Femur (tissue), 1 donor: Measurements from ENCODE around the gene RFX1.
"Not testable (repeated sequence)": the region's sequence is repeated elsewhere in the genome, so short reads cannot be mapped to it uniquely, and the experiment has no call there.

Source experiments
- DNase-seq: peaks from one replicate; pipeline ENCODE4 v3.0.0-alpha.2; 2017

The RFX1 gene

GRCh38 chr19:13932911-13933393 is 73.2 kb downstream of the RFX1 start:
- DNase-seq = no peak

DNA sequence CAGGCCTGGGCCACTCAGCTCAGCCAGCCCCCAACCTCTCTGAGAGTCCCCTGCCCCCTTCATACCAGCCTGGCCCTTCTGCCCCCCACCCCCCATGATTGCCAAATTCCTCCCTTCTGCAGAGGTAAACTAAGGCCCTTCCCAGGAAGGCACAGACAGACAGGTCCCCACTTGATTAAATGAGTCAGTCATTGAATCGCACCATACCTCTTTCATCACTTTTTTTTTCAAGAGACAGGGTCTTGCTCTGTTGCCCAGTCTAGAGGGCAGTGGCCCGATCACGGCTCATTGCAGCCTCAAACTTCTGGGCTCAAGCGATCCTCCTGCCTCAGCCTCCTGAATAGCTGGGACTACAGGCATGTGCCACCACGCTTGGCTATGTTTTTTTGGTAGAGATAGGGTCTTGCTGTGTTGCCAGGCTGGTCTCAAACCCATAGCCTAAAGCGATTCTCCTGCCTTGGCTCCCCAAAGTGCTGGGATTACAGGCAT is 73.9 kb downstream of the RFX1 start:
- DNase-seq = no peak

- DNase-seq = no peak
These were observed 74.5 kb downstream of the RFX1 start for GRCh38 chr19:13931391-13932148.

DNA sequence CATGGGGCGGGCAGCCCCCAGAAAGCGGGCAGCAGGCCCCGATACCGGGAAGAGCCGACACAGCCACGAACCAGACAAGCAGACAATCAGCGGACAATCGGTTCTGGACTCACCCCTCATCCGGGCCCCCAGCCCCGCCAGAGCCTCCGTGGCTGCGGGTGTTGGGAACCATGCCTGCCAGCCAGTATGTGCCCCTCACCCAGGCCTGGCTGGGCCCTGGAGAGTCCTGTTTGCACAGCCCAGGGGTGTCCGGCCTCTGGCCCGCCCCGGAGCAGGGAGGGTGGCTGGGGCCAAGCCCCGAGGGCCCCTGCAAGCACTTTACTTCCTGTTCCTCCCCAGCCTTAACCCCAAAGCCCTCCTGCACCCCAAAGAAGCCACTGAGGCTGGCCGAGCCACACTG is 75.7 kb downstream of the RFX1 start:
- DNase-seq = no peak

DNA sequence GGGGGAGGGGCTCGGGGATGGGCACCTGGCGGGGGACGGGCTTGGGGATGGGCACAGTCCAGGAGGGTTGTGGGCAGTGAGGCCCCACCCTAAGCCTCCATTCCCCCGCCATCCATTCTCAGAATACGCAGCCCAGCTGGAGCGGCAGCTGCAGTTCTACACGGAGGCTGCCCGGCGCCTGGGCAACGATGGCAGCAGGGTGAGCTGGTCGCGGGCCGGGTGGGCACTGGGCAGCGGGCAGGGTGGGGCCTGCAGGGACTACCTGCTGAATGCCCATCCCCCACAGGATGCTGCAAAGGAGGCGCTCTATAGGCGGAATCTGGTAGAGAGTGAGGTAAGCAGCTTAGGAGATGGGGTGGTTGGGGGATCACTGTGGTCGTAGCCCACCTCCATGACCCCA is 76.2 kb downstream of the RFX1 start:
- DNase-seq = no peak

DNA sequence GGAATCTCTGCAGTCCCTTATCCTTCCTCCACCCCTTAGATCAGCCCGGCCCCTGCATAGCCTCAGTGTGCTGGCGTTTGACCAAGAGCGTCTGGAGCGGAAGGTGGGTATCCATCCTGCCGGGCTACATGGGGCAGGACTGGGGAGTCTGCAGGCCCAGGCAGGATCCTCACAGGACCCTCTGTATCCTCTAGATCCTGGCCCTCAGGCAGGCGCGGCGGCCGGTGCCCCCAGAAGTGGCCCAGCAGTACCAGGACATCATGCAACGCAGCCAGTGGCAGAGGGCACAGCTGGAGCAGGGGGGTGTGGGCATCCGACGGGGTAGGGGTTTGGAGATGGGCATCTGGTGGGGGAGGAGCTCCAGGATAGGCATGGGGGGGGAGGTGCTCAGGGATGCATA is 76.8 kb downstream of the RFX1 start:
- no peak for DNase-seq

- no peak for DNase-seq
These were observed 79.4 kb downstream of the RFX1 start for GRCh38 chr19:13926715-13927114.

- DNase-seq = no peak
These were observed 80.1 kb downstream of the RFX1 start for GRCh38 chr19:13926010-13926409.

- DNase-seq = no peak
These were observed 82.7 kb downstream of the RFX1 start for GRCh38 chr19:13923194-13923987.

DNA sequence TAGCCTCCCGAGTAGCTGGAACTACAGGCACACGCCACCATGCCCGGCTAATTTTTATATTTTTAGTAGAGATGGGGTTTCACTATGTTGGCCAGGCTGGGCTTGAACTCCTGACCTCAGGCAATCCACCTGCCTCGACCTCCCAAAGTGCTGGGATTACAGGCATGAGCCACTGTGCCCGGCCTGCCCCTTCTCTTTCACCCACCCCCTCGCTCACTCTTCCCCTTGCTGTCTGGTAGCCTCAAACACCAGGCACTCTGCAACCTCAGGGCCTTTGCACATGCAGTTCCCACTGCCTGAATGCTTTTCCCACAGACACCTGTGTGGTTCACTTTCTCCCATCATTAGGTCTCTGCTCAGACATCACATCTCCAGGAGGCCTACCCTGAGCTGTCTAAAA is 84.0 kb downstream of the RFX1 start:
- not testable (repeated sequence) for DNase-seq

GRCh38 chr19:13920940-13921747 is 85.0 kb downstream of the RFX1 start:
- DNase-seq = no peak

DNA sequence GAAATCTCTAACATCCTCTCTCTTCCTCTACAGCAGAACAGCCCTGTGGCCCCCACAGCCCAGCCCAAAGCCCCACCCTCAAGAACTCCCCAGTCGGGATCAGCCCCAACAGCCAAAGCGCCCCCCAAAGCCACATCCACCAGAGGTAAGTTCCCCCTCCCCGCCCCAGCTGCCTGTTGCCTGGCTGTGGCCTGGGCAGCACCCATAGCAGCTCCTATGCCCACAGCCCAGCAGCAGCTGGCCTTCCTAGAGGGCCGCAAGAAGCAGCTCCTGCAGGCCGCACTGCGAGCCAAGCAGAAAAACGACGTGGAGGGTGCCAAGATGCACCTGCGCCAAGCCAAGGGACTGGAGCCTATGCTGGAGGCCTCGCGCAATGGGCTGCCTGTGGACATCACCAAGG is 85.6 kb downstream of the RFX1 start:
- DNase-seq = no peak

DNA sequence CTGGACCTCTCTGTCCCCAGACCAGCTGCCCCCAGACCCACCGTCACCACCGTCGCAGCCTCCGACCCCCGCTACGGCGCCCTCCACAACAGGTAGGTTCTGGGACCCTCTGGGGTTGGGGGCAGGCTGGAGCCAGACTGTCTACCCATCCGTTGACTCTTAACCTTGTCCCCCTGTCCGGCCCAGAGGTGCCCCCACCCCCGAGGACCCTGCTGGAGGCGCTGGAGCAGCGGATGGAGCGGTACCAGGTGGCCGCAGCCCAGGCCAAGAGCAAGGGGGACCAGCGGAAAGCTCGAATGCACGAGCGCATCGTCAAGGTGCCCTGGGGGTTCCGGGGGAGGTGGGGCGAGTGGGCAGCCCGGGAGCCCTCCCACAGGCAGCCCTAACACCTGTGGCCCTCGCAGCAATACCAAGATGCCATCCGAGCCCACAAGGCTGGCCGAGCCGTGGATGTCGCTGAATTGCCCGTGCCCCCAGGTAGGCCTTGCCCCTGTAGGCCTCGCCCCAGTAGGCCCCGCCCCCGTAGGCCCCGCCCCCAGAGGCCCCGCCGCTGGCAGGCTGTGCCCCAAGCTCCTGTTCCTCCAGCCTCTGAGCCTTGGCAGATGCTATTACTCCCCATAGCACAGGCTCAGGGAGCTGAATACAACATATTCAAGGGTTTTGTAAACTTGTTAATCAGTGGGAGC is 87.3 kb downstream of the RFX1 start:
- DNase-seq = no peak

GRCh38 chr19:13917888-13918406 is 88.2 kb downstream of the RFX1 start:
- no peak for DNase-seq

DNA sequence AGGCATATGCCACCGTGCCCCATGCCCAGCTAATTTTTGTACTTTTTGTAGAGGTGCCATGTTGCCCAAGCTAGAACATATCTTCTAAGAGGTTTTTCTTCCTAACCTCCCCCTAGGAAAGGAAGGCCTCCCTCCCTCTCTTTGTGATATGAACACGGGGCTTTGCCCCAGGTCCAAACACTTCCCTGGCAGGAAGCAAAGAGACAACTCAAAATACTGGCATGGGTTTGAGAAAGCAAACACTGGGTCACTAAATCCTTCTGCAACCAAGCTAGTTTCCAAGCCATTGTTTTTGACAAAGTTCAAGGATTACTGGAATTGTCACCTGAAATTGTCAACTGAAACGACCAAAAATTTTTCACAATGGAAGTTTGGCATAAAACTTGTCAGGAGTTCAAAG is 91.3 kb downstream of the RFX1 start:
- no peak for DNase-seq

DNA sequence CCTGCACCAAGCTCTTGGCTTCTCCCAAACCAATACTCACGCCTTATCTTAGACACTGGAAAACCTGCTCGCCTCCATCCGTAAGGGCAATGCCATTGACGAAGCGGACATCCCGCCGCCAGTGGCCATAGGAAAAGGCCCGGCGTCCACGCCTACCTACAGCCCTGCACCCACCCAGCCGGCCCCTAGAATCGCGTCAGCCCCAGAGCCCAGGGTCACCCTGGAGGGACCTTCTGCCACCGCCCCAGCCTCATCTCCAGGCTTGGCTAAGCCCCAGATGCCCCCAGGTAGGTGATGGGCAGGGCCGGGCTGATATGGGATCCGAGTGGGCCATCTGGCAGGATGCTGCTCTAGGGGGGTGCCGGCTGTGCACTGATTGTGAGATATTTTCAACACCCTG is 92.8 kb downstream of the RFX1 start:
- DNase-seq = no peak
